A549 (cell line): ENCODE measurements around the gene RBKS. TPM values are rescaled to one million over a fixed set of nuclear protein-coding genes. Genes with fewer than 3 reads are reported as not detected.

Experiments used
- ATOH8 ChIP-seq: fragments of 250-450 bp; sonication (Bioruptor Pico); IDR thresholded peaks from 2 replicates; pipeline ENCODE4 v1.5.0; 2020; ENCODE audit warnings: low read depth, mild to moderate bottlenecking, moderate library complexity
- CBX2 ChIP-seq: fragments of 200-600 bp; sonication (generic); IDR thresholded peaks from 2 replicates; pipeline ENCODE4 v1.6.1; 2016; ENCODE audit warnings: low read depth, mild to moderate bottlenecking, borderline replicate concordance
- CBX8 ChIP-seq: fragments of 200-600 bp; sonication (generic); IDR thresholded peaks from 2 replicates; pipeline ENCODE4 v1.6.1; 2016
- CEBPB ChIP-seq, 2 experiments: fragments of >200 bp in 1 of 2; sonication (Bioruptor Twin) in 1 of 2; formaldehyde crosslinking in 1 of 2; IDR thresholded peaks; 2 replicates each; pipeline ENCODE4 v1.6.1; 2012 to 2016
- CHD2 ChIP-seq: fragments of 150-350 bp; IDR thresholded peaks from 2 replicates; pipeline ENCODE4 v1.6.1; 2014; ENCODE audit warnings: low read length; ENCODE audit not compliant: partially characterized antibody
- CHD4 ChIP-seq: fragments of 200-600 bp; sonication (generic); IDR thresholded peaks from 2 replicates; pipeline ENCODE4 v1.6.1; 2016; ENCODE audit warnings: antibody characterized with exemption, mild to moderate bottlenecking, borderline replicate concordance
- CTCF ChIP-seq: fragments of >200 bp; sonication (Bioruptor Twin); formaldehyde crosslinking; IDR thresholded peaks from 3 replicates; pipeline ENCODE4 v1.5.1; 2016
- E2F6 ChIP-seq: IDR thresholded peaks from 2 replicates; pipeline ENCODE4 v1.6.1; 2012; ENCODE audit warnings: low read depth, borderline replicate concordance
- EHMT2 ChIP-seq: fragments of 200-600 bp; sonication (generic); IDR thresholded peaks from 2 replicates; pipeline ENCODE4 v1.6.1; 2016; ENCODE audit warnings: antibody characterized with exemption, low read depth, mild to moderate bottlenecking, moderate library complexity
- ELK1 ChIP-seq: fragments of 150-350 bp; IDR thresholded peaks from 2 replicates; pipeline ENCODE4 v1.6.1; 2014; ENCODE audit warnings: low read depth, mild to moderate bottlenecking, low read length
- EP300 ChIP-seq, 2 experiments: fragments of >200 bp; sonication (Bioruptor Twin); formaldehyde crosslinking; IDR thresholded peaks; 2 replicates in 1 of 2; 3 replicates in 1 of 2; pipeline ENCODE4 v1.6.1; 2016 to 2017
- FOSL2 ChIP-seq, 2 experiments: fragments of 450-650 bp in 1 of 2; fragments of >200 bp in 1 of 2; sonication (Bioruptor Twin) in 1 of 2; formaldehyde crosslinking; IDR thresholded peaks; 2 replicates each; pipeline versions ENCODE4 v1.5.0 to v1.6.1; 2016 to 2020; ENCODE audit warnings: mild to moderate bottlenecking in 1 of 2, moderate library complexity in 1 of 2
- FOXS1 ChIP-seq: fragments of 250-450 bp; sonication (Bioruptor Pico); IDR thresholded peaks from 2 replicates; pipeline ENCODE4 v1.5.0; 2020; ENCODE audit warnings: mild to moderate bottlenecking, moderate library complexity
- GATA3 ChIP-seq: IDR thresholded peaks from 2 replicates; pipeline ENCODE4 v1.6.1; 2012; ENCODE audit warnings: borderline replicate concordance
- HES2 ChIP-seq: fragments of >200 bp; sonication (Bioruptor Twin); formaldehyde crosslinking; IDR thresholded peaks from 2 replicates; pipeline ENCODE4 v1.6.1; 2016
- HMGXB4 ChIP-seq: fragments of 250-450 bp; sonication (Bioruptor Pico); IDR thresholded peaks from 2 replicates; pipeline ENCODE4 v1.5.0; 2021; ENCODE audit warnings: mild to moderate bottlenecking, moderate library complexity, borderline replicate concordance
- HOXB5 ChIP-seq: fragments of 250-450 bp; sonication (Bioruptor Pico); IDR thresholded peaks from 2 replicates; pipeline ENCODE4 v1.5.0; 2020; ENCODE audit warnings: mild to moderate bottlenecking, moderate library complexity
- JUN ChIP-seq, 2 experiments: fragments of >200 bp; sonication (Bioruptor Twin); formaldehyde crosslinking; IDR thresholded peaks; 2 replicates in 1 of 2; 3 replicates in 1 of 2; pipeline ENCODE4 v1.6.1; 2016 to 2017
- JUNB ChIP-seq: fragments of >200 bp; sonication (Bioruptor Twin); formaldehyde crosslinking; IDR thresholded peaks from 2 replicates; pipeline ENCODE4 v1.6.1; 2016
- KDM1A ChIP-seq: fragments of 200-600 bp; sonication (generic); IDR thresholded peaks from 2 replicates; pipeline ENCODE4 v1.6.1; 2016; ENCODE audit warnings: low read depth, mild to moderate bottlenecking
- MAX ChIP-seq: IDR thresholded peaks from 2 replicates; pipeline ENCODE4 v1.6.1; 2012
- MAZ ChIP-seq: fragments of 150-350 bp; IDR thresholded peaks from 2 replicates; pipeline ENCODE4 v1.6.1; 2014; ENCODE audit warnings: antibody characterized with exemption, low read depth, low read length, borderline replicate concordance
- MYC ChIP-seq: IDR thresholded peaks from 2 replicates; pipeline ENCODE4 v1.6.1; 2012; ENCODE audit warnings: mild to moderate bottlenecking, inconsistent platforms, low read length, improper control_type of control experiment, borderline replicate concordance
- NFE2L2 ChIP-seq: fragments of 150-350 bp; conservative IDR thresholded peaks from 2 replicates; pipeline ENCODE4 v1.6.1; 2014; ENCODE audit warnings: low read length
- PBX3 ChIP-seq: IDR thresholded peaks from 2 replicates; pipeline ENCODE4 v1.6.1; 2012
- POLR2A ChIP-seq: IDR thresholded peaks from 2 replicates; pipeline ENCODE4 v1.6.1; 2012; ENCODE audit warnings: mild to moderate bottlenecking, low read length
- POLR2AphosphoS2 ChIP-seq: conservative IDR thresholded peaks from 2 replicates; pipeline ENCODE4 v1.6.1; 2012; ENCODE audit warnings: low read length, improper control_type of control experiment, inconsistent platforms
- RFX5 ChIP-seq: fragments of 450-650 bp; IDR thresholded peaks from 2 replicates; pipeline ENCODE4 v1.7.1; 2014; ENCODE audit warnings: antibody characterized with exemption, mild to moderate bottlenecking, moderate library complexity
- RNF2 ChIP-seq: fragments of 200-600 bp; sonication (generic); IDR thresholded peaks from 2 replicates; pipeline ENCODE4 v1.6.1; 2016; ENCODE audit warnings: low read depth, mild to moderate bottlenecking, antibody characterized with exemption, moderate library complexity, borderline replicate concordance
- SMC3 ChIP-seq: fragments of >200 bp; sonication (Bioruptor Twin); formaldehyde crosslinking; IDR thresholded peaks from 3 replicates; pipeline ENCODE4 v1.6.1; 2018; ENCODE audit warnings: inconsistent platforms
- SREBF2 ChIP-seq: fragments of 450-650 bp; IDR thresholded peaks from 2 replicates; pipeline ENCODE4 v1.6.1; 2014; ENCODE audit warnings: mild to moderate bottlenecking, moderate library complexity
- TFCP2L1 ChIP-seq: fragments of 250-450 bp; sonication (Bioruptor Pico); IDR thresholded peaks from 2 replicates; pipeline ENCODE4 v1.5.0; 2021; ENCODE audit warnings: mild to moderate bottlenecking
- USF2 ChIP-seq: fragments of 450-650 bp; IDR thresholded peaks from 2 replicates; pipeline ENCODE4 v1.6.1; 2014; ENCODE audit warnings: antibody characterized with exemption
- ZNF302 ChIP-seq: fragments of 250-450 bp; sonication (Bioruptor Pico); IDR thresholded peaks from 2 replicates; pipeline ENCODE4 v1.9.0; 2021; ENCODE audit warnings: inconsistent platforms, mild to moderate bottlenecking, moderate library complexity
- polyA plus RNA-seq, 4 experiments: library from polyadenylated mRNA; depleted of rRNA in 3 of 4; stranded (reverse); fragments of >200 nt; fragmentation: RNase III in 1 of 4; extraction: RNeasy Plus Mini Kit Qiagen cat#74134 plus additional on column Dnase treatment in 1 of 4; gene quantifications; 2 replicates in 3 of 4; 3 replicates in 1 of 4; pipeline ENCODE4 v1.2.3, GENCODE V29; 2011 to 2017

The RBKS gene
- polyA plus RNA-seq, 2 of the 4 experiments (the other 2 are of a cell fraction), result 7.6 to 8.5 TPM

GRCh38 chr2:27920148-27920885, 30.1 kb upstream of the RBKS start (continued):
- no peak for TF ChIP-seq NFE2L2
- TF ChIP-seq CBX2, result no peak
- TF ChIP-seq ATOH8 (CRISPR knock-in tag), result no peak
- TF ChIP-seq KDM1A, result no peak
- peak in 1 of 2 experiments; percentile 34; a peak in 1 of 4 replicates for TF ChIP-seq CEBPB (IDR thresholded peaks at IDR 0.05)
- no peak for TF ChIP-seq TFCP2L1 (CRISPR knock-in tag)
- no peak for TF ChIP-seq CTCF
- TF ChIP-seq POLR2AphosphoS2, result no peak
- TF ChIP-seq JUNB, result peak; percentile 84
- no peak for TF ChIP-seq EHMT2
- TF ChIP-seq PBX3, result no peak
- 0 out of 2 replicates have a peak, but pooled peaks have one; percentile 13 for TF ChIP-seq FOSL2 (IDR thresholded peaks at IDR 0.05)
- TF ChIP-seq FOSL2 (CRISPR knock-in tag; IDR thresholded peaks at IDR 0.05), result peak; percentile 78
- TF ChIP-seq POLR2A, result no peak
- no peak for TF ChIP-seq HES2
- no peak for TF ChIP-seq ELK1
- no peak for TF ChIP-seq CHD4
- peak; percentile 73 to 81; a peak in 4 of 5 replicates for TF ChIP-seq JUN (IDR thresholded peaks at IDR 0.05)
- no peak for TF ChIP-seq E2F6
- no peak for TF ChIP-seq CHD2
- TF ChIP-seq CBX8, result no peak
- TF ChIP-seq USF2, result no peak
- peak; percentile 89 to 94; a peak in 3 of 5 replicates for TF ChIP-seq EP300 (IDR thresholded peaks at IDR 0.05)
- no peak for TF ChIP-seq ZNF302 (CRISPR knock-in tag)
- no peak for TF ChIP-seq MYC
- TF ChIP-seq RFX5, result no peak
- TF ChIP-seq RNF2, result no peak
- peak; percentile 33; the same call in 1 of the 2 replicates for TF ChIP-seq MAX
- TF ChIP-seq GATA3, result peak; percentile 91
- no peak for TF ChIP-seq HMGXB4
- peak; percentile 45; the same call in 1 of the 2 replicates for TF ChIP-seq HOXB5 (CRISPR knock-in tag)
- TF ChIP-seq MAZ, result no peak
- peak; percentile 63; the same call in 1 of the 2 replicates for TF ChIP-seq FOXS1 (CRISPR knock-in tag)
- TF ChIP-seq SREBF2, result no peak
- 0 out of 3 replicates have a peak, but pooled peaks have one; percentile 36 for TF ChIP-seq SMC3
